GM12865 (cell line): ENCODE data around the gene FOXL2NB.

Experiments used
- DNase-seq: peaks from one replicate; pipeline ENCODE4 v3.0.0; 2010; ENCODE audit warnings: low read depth
- H3K4me3 ChIP-seq: 2 replicates; pipeline ENCODE4 v1.5.1; 2011; ENCODE audit warnings: mild to moderate bottlenecking, low read depth, low read length, control low read depth
- TF ChIP-seq, protein P1 (sequence below): IDR thresholded peaks from 2 replicates; pipeline ENCODE4 v1.5.1; 2011; ENCODE audit warnings: low read length, control low read depth, low read depth, inconsistent platforms; ENCODE audit not compliant: insufficient read depth; ENCODE audit errors: missing control alignments

FOXL2NB gene

DNA sequence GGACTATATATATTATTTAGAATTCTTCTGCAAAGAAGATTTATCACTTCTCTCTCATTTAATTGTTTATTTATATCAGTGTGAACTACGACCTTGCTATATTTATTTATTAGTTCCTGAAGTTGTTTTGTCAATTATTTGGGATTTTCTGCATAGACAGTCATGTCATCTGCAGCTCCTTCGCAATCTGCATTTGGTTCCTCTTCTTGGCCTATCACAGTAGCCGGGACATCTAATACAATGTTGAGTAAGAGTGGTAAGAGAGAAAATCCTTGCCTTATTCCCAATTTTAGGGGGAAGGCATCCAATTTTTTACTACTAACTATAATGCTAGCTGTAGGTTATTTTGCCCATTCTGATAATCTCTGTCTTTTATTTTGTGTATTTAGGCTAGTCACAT is 39.5 kb upstream of the FOXL2NB start:
- no peak for DNase-seq
- TF ChIP-seq, protein P1, sequence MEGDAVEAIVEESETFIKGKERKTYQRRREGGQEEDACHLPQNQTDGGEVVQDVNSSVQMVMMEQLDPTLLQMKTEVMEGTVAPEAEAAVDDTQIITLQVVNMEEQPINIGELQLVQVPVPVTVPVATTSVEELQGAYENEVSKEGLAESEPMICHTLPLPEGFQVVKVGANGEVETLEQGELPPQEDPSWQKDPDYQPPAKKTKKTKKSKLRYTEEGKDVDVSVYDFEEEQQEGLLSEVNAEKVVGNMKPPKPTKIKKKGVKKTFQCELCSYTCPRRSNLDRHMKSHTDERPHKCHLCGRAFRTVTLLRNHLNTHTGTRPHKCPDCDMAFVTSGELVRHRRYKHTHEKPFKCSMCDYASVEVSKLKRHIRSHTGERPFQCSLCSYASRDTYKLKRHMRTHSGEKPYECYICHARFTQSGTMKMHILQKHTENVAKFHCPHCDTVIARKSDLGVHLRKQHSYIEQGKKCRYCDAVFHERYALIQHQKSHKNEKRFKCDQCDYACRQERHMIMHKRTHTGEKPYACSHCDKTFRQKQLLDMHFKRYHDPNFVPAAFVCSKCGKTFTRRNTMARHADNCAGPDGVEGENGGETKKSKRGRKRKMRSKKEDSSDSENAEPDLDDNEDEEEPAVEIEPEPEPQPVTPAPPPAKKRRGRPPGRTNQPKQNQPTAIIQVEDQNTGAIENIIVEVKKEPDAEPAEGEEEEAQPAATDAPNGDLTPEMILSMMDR: no peak
- no peak overlapping the region for H3K4me3 ChIP-seq

DNA sequence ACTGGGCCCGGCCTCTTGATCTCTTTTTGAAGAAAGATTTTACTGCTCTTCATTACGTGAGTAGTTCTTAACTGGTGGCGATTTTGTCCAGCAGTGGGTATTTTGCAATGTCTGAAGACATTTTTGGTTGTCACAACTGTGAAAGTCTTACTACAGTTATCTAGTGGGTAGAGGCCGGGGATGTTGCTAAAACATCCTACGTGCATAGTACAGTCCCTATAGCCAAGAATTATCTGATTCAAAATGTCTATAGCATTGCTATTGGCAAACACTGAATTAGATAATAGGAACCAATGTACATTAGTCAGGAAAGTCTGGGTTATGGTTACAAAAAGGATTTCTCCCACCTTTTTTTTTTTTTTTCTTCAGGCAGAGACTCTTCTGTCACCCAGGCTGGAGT is 38.2 kb upstream of the FOXL2NB start:
- no peak for DNase-seq
- no peak overlapping the region for H3K4me3 ChIP-seq
- TF ChIP-seq, protein P1: no peak

DNA sequence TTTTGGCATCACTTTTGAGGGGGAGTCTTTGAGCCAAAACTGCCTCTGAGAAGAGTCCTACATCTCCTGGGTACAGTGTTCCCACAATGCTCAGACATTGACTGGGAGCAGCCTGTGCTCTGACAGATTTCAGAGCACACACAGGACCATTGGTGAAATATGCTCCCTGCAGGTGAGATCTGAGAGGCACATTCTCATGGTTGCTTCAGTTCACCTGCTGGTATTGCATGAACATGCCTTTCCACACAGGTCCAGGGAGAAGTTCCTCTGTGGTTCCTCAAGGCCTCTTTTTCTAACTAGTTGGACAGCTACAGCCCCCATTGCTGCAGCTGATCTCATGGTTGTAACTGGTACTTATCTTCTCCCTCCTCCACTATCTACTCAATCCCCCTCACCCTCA is 37.1 kb upstream of the FOXL2NB start:
- no peak overlapping the region for H3K4me3 ChIP-seq
- TF ChIP-seq, protein P1: no peak
- DNase-seq: no peak

DNA sequence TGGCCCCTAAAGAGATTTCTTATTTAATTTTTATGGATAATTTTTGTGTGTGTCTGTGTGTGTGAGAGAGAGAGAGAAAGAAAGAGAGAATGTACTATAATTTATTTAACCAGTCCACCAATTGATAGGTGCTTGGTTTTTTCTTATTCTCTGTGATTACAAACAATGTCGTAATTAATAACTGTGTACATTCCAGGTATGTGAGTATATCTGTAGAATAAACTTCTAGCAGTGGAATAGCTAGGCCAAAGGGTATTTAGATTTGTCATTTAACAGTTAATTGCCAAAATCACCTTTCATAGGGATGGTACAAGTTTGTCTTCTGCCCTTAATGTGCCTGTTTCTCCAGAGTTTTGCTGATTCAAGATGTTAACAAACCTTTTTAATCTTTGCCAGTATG is 35.4 kb upstream of the FOXL2NB start:
- H3K4me3 ChIP-seq: no peak overlapping the region
- TF ChIP-seq, protein P1: no peak
- DNase-seq: no peak

DNA sequence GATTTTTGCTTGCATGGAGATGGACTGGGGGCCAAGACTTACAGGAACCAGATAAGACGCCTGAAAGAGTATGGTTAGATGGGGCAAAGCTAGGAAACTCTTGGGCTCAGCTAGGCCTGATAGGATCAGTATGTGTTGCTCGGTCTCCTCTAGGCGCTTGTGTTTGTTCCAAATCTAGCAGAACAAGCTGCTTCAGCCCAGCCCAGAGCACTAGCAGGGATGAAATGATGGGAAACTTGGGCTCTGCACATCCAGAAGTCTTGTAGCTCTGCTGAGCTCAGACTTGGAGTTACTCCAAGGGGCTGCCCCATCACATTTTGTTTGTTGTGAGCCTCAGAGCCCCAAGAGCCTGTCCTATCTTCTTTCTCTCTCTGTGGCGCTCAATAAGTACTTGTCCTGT is 34.8 kb upstream of the FOXL2NB start:
- DNase-seq: no peak
- no peak overlapping the region for H3K4me3 ChIP-seq
- TF ChIP-seq, protein P1: no peak

DNA sequence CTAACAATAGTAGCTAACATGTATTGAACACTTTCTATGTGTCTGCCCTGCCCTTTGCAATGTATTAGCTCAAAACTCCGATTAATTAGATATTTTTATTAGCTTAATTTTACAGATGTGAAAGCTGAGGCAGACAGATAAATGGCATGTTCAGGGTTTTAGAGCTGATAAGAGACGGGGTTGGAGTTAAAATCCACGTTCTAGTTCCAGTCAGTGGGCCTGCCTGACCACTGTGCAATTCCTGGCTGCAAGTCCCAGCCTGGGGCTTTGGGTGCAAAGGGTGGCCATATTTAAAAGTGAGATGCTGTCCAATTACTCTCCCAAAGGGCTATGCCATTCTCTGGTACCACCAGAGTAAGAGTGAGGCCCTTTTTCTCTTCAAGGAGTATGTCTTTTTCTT is 33.3 kb upstream of the FOXL2NB start:
- TF ChIP-seq, protein P1: no peak
- H3K4me3 ChIP-seq: no peak overlapping the region
- DNase-seq: no peak

DNA sequence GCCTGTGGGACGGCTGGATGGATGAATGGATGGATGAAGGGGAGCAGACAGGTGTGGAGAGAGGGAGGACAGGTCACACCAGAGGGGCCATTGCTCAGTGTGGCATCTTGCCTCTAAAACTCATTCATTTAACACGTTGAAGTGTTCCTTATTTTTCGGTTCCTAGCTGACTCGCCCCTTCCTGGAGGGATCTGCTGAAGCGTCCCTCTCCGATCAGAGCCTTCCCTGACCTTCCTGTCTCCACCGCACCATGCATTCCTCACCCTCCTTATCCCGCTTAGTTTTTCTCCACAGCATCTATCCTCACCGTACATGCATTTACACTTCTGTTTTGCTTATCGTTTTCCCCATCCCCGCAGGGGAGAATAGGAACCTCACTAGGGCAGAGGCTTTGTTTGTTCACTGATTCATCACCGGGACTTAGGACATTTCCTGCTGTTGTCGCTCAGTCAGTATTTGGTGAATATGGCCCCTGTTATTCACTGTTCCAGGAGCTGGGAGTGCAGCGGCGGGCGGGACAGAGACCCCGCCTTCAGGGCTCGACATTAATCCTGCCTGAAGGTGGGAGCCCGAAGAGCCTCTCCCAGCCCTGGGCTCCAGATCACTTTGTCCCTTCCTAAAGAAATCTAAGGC is 32.0 kb upstream of the FOXL2NB start:
- H3K4me3 ChIP-seq: peak overlapping the region; percentile 29
- DNase-seq: no peak

More for the DNA sequence above, 32.0 kb upstream of the FOXL2NB start:
- TF ChIP-seq, protein P1: no peak
